GM12873 (cell line): Measurements from ENCODE around the gene TFPT.

Experiments
- CTCF ChIP-seq: IDR thresholded peaks from 2 replicates; pipeline ENCODE4 v1.5.1; 2012; ENCODE audit warnings: low read depth, mild to moderate bottlenecking, moderate library complexity, low read length, control low read depth; ENCODE audit not compliant: insufficient read depth; ENCODE audit errors: missing control alignments

TFPT gene

DNA sequence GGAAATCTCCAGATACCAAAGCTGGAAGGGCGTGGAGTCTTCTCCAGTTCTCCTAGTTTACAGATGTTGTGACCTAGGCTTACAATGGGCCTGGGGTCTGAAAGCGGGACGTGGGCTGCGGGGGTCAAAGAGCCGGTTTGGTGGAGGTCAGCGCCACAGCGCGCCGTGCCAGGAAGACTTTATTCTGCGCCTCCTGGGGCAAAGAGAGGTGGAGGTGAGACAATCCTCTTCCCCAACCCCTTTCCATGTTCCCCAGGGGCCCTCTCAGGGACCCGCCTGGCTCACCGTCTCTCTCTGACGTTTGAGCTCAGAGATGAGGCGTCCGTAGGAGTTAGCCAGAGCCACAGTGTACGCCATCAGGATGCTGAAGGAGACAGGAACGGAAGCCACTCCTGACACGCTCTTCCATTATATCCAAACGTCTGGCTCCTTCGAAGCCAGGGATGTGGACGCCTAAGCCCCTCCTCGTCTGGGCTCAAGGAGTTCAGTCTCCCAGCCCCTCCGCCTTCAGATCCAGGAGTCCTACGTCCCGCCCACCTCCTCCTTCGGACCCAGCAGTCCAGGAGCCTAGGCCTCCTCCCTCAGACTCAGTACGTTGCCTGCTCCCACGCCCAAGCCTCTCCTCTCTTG lies 44.8 kb upstream of the TFPT start:
- no peak for TF ChIP-seq CTCF

GRCh38 chr19:54159352-54160181 lies 44.1 kb upstream of the TFPT start, which contains the start of gene LENG1:
TSS of gene LENG1 (minus strand) at chr19:54159721. CDS start at chr19:54159695, 26 bp downstream.
- TF ChIP-seq CTCF: peak; percentile 37

DNA sequence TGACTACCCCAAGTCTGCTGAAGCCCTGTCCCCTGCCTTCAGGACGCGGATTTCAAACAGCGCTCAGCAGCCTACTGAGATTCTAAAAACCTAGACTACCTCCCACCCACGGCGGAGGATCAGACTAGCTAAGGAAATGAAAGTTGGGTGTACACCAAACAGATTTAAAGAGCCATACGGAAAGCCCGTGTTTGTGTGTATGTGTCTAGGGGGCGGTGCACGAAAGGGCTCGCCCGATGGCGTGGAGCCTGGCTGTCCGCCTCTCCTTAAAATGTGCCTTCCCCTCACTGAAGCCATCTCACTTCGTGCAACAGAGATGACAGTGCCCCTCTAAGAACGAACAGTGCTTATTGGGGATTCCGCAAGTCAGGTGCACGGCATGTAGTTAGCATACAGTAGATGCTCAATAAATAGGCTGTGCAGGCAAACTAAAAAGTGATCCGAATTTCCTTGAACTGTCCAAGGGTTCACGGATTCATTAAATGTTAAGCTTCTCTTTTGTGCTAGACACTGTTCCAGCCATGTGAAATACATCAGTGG lies 43.4 kb upstream of the TFPT start:
- no peak for TF ChIP-seq CTCF

DNA sequence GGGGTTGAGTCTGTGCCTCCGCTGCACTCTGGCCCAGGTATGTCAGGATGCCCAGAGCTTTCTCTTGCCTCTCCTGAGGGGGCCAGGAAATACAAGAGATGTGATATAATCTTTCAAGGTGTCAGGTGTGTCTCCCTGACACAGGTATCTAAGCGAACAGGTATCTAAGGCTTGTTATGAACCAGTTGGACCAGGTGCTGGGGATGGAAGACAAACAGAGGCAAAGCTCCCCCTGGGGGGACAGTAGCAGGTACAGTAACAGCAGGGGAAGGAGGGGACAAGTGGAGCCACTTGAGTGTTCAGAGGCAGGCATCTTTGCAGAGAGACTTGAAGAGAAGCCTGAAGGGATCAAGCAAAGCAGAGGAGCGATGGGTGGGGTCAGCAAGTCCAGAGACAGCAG lies 41.5 kb upstream of the TFPT start:
- no peak for TF ChIP-seq CTCF

- TF ChIP-seq CTCF: no peak
Measured at GRCh38 chr19:54156490-54156889, 41.0 kb upstream of the TFPT start.

DNA sequence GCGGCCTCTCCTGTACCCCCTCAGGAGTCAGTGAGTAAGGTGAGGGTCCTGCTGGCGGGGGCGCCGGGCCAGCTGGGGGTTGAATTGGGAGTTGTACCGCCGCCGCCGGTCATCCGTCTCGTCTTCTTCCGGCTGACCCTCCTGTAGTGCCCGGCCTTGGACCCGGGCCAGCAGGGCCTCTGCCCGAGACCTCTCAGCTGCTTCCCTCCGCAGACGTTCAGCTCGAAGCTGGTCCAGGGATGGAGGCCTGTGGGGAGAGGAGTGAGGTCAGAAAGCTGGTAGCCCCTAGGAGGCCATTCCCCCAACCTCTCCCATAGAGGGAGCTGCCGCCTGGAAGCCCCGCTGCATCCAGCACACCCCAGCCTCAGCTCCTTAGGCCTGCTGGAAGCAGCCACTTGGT lies 40.2 kb upstream of the TFPT start:
- no peak for TF ChIP-seq CTCF

DNA sequence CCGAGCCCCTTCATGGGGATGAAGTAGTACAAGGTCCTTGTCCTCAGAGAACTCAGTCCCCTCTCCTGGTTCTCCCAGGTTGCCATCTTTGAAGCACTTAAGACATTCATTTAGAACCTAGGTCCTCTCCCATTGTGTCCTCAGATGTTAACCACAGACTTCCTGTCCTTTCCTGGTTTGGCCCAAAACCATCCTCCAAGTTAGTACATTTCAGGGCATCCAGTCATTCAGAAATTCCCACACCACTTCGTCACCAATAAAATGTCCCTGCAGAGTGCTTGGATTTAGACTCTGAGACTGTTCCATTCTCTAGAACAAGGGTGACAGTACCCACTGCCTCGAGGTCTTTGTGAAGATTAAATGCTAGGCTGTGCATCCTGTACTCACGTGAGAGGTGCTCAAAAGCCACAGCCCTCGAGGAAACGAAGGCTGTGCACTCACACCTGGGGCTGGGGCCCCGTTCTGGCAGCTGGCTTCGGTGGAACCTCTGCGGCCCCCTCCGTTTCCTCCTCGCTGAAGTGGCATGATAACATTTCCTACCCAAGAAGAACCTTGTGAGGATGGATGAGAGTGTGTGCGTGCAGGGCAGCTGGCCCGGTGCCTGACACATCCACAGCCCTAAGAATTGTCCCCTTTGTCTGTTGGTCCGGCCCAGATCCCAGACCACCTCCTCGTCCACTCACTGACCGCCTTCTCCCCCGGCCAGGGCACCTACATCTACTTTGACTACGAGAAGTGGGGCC lies 39.3 kb upstream of the TFPT start:
- no peak for TF ChIP-seq CTCF
